Natural killer cell (primary cell): ENCODE data around the gene PC. TPM values are rescaled to one million over a fixed set of nuclear protein-coding genes. Genes with fewer than 3 reads are reported as not detected.

Experiments used
- ATAC-seq, 3 donors: fragments of 150-1000 bp in 2 of 3; fragments of 200-7000 bp in 1 of 3; cut with Tn5 transposase; 1 replicate in 1 of 3; 2 replicates in 2 of 3; pipeline ENCODE4 v1.10.0; 2021; ENCODE audit warnings: mild to moderate bottlenecking in 2 of 3, moderate library complexity in 2 of 3
- DNase-seq, 2 donors: peaks; one replicate each; pipeline versions ENCODE4 v3.0.0 to v3.0.0-alpha.2; 2013 to 2021; ENCODE audit warnings: mixed read lengths in 1 of 2
- H3K27ac ChIP-seq: one replicate; pipeline ENCODE4 v1.5.1; 2013; ENCODE audit warnings: mild to moderate bottlenecking, low read length
- H3K27me3 ChIP-seq: one replicate; pipeline ENCODE4 v1.6.1; 2013; ENCODE audit warnings: low read length; ENCODE audit not compliant: control insufficient read depth, insufficient read depth
- H3K36me3 ChIP-seq: one replicate; pipeline ENCODE4 v1.6.1; 2013; ENCODE audit warnings: low read length; ENCODE audit not compliant: control insufficient read depth, insufficient read depth
- H3K4me1 ChIP-seq: one replicate; pipeline ENCODE4 v1.6.1; 2013; ENCODE audit warnings: low read length; ENCODE audit not compliant: control insufficient read depth, insufficient read depth
- H3K4me3 ChIP-seq: one replicate; pipeline ENCODE4 v1.5.1; 2013; ENCODE audit warnings: low read length
- H3K9me3 ChIP-seq: one replicate; pipeline ENCODE4 v1.6.1; 2013; ENCODE audit warnings: low read length; ENCODE audit not compliant: control insufficient read depth, insufficient read depth
- H3K27ac Mint-ChIP-seq, 2 donors: one replicate each; pipeline ENCODE4 v1.8.0; 2022; ENCODE audit warnings: mild to moderate bottlenecking in 2 of 2, mixed read lengths in 2 of 2, moderate library complexity in 1 of 2
- H3K27me3 Mint-ChIP-seq, 2 donors: one replicate each; pipeline ENCODE4 v1.8.0; 2022; ENCODE audit warnings: low read depth in 2 of 2, mixed read lengths in 2 of 2
- H3K36me3 Mint-ChIP-seq: one replicate; pipeline ENCODE4 v1.8.0; 2022; ENCODE audit warnings: mixed read lengths
- H3K4me1 Mint-ChIP-seq, 2 donors: one replicate each; pipeline ENCODE4 v1.8.0; 2022; ENCODE audit warnings: mixed read lengths in 2 of 2
- H3K4me3 Mint-ChIP-seq: one replicate; pipeline ENCODE4 v1.8.0; 2022; ENCODE audit warnings: mild to moderate bottlenecking, moderate library complexity, mixed read lengths
- H3K9me3 Mint-ChIP-seq, 2 donors: one replicate each; pipeline ENCODE4 v1.8.0; 2022; ENCODE audit warnings: mixed read lengths in 2 of 2
- CTCF ChIP-seq: fragments of 200-600 bp; IDR thresholded peaks from one replicate; pipeline ENCODE4 v1.8.0; 2022; ENCODE audit warnings: antibody characterized with exemption
- WGBS: methylation state at CpG from one replicate; pipeline ENCODE4 v1.1.7; 2013; ENCODE audit warnings: missing lambda C conversion rate; ENCODE audit not compliant: insufficient coverage; 5-methylcytosine and 5-hydroxymethylcytosine counted together
- intact Hi-C: fragments of 100-400 bp; cut with micrococcal nuclease; formaldehyde crosslinking; loops from one replicate; pipeline ENCODE4 v1.14.2; 2022
- total RNA-seq, 4 donors: library from RNA; stranded (reverse); fragments of 120-200 nt in 1 of 4; gene quantifications; one replicate each; pipeline versions ENCODE4 v1.2.3 to v1.2.4, GENCODE V29; 2013 to 2022

Gene PC
- total RNA-seq, 3 donors from 2014 or later (not counting 1 experiment from before 2014, with no cell fraction given) = 4.1 to 5.9 (median 4.6) TPM

- Histone ChIP-seq H3K27me3 (no peaks in the 10 kb centered on the region), H3K27ac (no peak overlapping the region), H3K4me3 (no peak overlapping the region), H3K36me3 (no peaks in the 10 kb centered on the region), H3K4me1 (no peaks in the 10 kb centered on the region), H3K9me3 (no peaks in the 10 kb centered on the region)
- intact Hi-C loops = no loop called here
- ATAC-seq = no peak
- TF ChIP-seq CTCF = no peak
- no peaks in the 10 kb centered on the region for H3K9me3 Mint-ChIP-seq
- WGBS = 96% methylated on average over 4 of the region's 4 CpGs
- H3K4me3 Mint-ChIP-seq = no peak overlapping the region
- H3K4me1 Mint-ChIP-seq = no peaks in the 10 kb centered on the region
- DNase-seq = no peak
- no peaks in the 10 kb centered on the region for H3K36me3 Mint-ChIP-seq
- no peaks in the 10 kb centered on the region for H3K27me3 Mint-ChIP-seq
- no peak overlapping the region for H3K27ac Mint-ChIP-seq
Observed at GRCh38 chr11:66910669-66911068, 47.5 kb downstream of the PC start.

GRCh38 chr11:66910016-66910415, 48.2 kb downstream of the PC start:
- no peak overlapping the region for H3K27ac Mint-ChIP-seq
- ATAC-seq = no peak

GRCh38 chr11:66909181-66909580, 49.0 kb downstream of the PC start:
- Mint-ChIP-seq H3K27me3 (no peaks in the 10 kb centered on the region), H3K36me3 (no peaks in the 10 kb centered on the region), H3K9me3 (no peaks in the 10 kb centered on the region), H3K27ac (no peak overlapping the region), H3K4me3 (no peak overlapping the region), H3K4me1 (no peaks in the 10 kb centered on the region)
- no peak for TF ChIP-seq CTCF
- no peak for ATAC-seq
- H3K4me3 ChIP-seq = no peak overlapping the region
- 90% methylated on average over 8 of the region's 8 CpGs for WGBS
- H3K27me3 ChIP-seq = no peaks in the 10 kb centered on the region
- intact Hi-C loops = no loop called here
- no peak for DNase-seq
- no peaks in the 10 kb centered on the region for H3K36me3 ChIP-seq
- no peaks in the 10 kb centered on the region for H3K9me3 ChIP-seq
- H3K4me1 ChIP-seq = no peaks in the 10 kb centered on the region
- H3K27ac ChIP-seq = no peak overlapping the region

More at GRCh38 chr11:66910016-66910415, 48.2 kb downstream of the PC start:
- Histone ChIP-seq H3K9me3 (no peaks in the 10 kb centered on the region), H3K4me1 (no peaks in the 10 kb centered on the region), H3K4me3 (no peak overlapping the region), H3K36me3 (no peaks in the 10 kb centered on the region), H3K27ac (no peak overlapping the region), H3K27me3 (no peaks in the 10 kb centered on the region)
- Mint-ChIP-seq H3K4me1 (no peaks in the 10 kb centered on the region), H3K4me3 (no peak overlapping the region), H3K9me3 (no peaks in the 10 kb centered on the region), H3K36me3 (no peaks in the 10 kb centered on the region), H3K27me3 (no peaks in the 10 kb centered on the region)
- DNase-seq = no peak
- intact Hi-C loops = no loop called here
- TF ChIP-seq CTCF = no peak
- 93% methylated on average over 10 of the region's 10 CpGs for WGBS
